GM10248 (cell line): ENCODE measurements around the gene OR6J1.
"Not testable (repeated sequence)": the region's sequence is repeated elsewhere in the genome, so short reads cannot be mapped to it uniquely, and the experiment has no call there.

Experiments
- CTCF ChIA-PET: fragments of 300-600 bp; sonication (Branson Sonifier 250); formaldehyde crosslinking; extraction: SDS; loops from one replicate; lab custom pipeline; 2021; ENCODE audit warnings: antibody characterized with exemption; lab: Yijun Ruan, JAX
- POLR2A ChIA-PET: fragments of 350-650 bp; sonication (Branson Sonifier 250); formaldehyde crosslinking; extraction: SDS; loops from one replicate; lab custom pipeline; 2020; ENCODE audit warnings: antibody characterized with exemption; lab: Yijun Ruan, JAX
- DNase-seq: peaks from one replicate; pipeline ENCODE4 v3.0.0; 2012; ENCODE audit errors: extremely low spot score
- CTCF ChIP-seq: IDR thresholded peaks from 2 replicates; pipeline ENCODE4 v1.5.1; 2012; ENCODE audit warnings: mild to moderate bottlenecking, low read depth; ENCODE audit errors: extremely low read depth, missing control alignments, control extremely low read depth

The OR6J1 gene

DNA sequence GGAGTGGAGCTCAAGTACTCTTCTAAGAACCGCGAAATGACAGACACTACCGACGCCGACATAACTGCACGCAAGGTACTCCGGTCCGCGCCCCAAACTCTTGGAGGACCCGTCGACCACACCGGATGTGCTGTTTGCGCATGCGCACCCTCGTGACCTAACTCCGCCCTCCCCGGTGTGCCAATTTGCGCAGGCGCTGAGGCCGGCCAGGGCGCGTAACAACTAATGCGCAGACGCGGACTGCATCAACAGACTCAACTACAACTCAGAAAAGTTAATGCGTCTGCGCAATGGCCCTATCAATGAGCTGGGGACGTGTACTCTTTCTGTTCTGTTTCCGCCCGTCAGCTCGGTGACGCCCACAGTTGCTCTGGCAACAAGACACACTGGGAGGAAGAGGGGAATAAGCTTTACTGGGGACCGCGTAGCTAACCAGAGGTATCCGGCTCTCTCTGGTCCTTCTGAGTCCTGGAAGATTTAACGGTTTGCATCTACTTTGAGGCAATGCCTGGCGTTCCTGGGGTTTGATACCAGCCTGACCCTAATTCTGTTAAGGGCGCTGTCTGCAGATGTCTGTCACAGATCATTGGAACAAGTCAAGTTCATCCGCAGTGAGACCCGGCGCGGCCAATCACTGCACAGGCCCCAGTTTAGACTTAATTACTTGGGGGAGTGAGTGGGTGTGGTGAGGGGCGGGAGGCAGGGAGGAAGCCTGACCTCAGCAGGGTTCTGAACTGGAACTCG, 54.9 kb downstream of the OR6J1 start, which contains the start of gene DAD1:
Gene DAD1, minus strand, starts transcription at position 129 of the 744 bp plus-strand sequence. Its CDS starts 67 bp downstream, at position 62.
- ChIA-PET CTCF (interaction anchor here (0.6 to 16.3 kb wide), 27 partner anchors 10 to 304 kb away, joined by 3 to 191 read pairs (median 4); partner anchors contain the start of genes ABHD4, OR6J1 and OXA1L), POLR2A (interaction anchor here (0.6 to 1.8 kb wide), 9 partner anchors 9 to 445 kb away, joined by 3 to 17 read pairs (median 3); partner anchors contain the start of gene ABHD4)
- DNase-seq, result peak; percentile 98
- TF ChIP-seq CTCF, result no peak

- DNase-seq, result no peak
- TF ChIP-seq CTCF, result no peak
- ChIA-PET POLR2A (interaction anchor here (0.6 to 1.8 kb wide), 8 partner anchors 10 to 446 kb away, joined by 3 to 17 read pairs (median 4); partner anchors contain the start of gene ABHD4), CTCF (interaction anchor here (0.8 to 16.3 kb wide), 20 partner anchors 11 to 284 kb away, joined by 3 to 191 read pairs (median 4); partner anchors contain the start of genes ABHD4, OR6J1 and OXA1L)
Observed at GRCh38 chr14:22588526-22589095, 55.5 kb downstream of the OR6J1 start.

DNA sequence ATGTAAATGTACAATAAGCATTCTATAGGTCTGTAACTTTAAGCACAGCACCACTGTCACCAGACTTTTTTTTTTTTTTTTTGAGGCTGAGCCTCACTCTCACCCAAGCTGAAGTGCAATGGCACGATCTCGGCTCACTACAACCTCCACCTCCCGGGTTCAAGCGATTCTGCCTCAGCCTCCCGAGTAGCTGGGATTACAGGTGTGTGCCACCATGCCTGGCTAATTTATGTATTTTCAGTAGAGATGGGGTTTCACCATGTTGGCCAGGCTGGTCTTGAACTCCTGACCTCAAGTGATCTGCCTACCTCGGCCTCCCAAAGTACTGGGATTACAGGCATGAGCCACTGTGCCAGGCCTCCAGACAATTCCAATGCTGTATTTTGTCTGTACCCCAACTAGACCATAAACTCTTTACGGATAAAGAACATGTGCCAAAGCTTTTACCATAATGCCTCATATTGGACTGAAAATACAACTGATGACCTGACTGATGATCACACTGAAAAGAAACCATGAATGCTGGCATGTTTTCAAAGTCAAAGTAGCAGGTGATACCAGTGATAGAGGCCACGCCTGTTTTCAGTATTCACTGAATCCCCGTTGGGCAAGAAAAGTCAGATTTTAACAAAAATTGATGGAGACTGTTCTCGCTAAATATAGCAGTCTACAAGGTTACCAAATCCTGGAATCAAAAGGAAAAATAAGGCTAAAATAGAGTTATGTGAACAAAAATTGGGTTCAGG, 56.3 kb downstream of the OR6J1 start:
- POLR2A ChIA-PET, DNase-seq: not testable (repeated sequence)
- CTCF ChIA-PET, result interaction anchor here (1.2 to 16.3 kb wide), 7 partner anchors 11 to 235 kb away, joined by 3 to 191 read pairs (median 7); partner anchors contain the start of gene ABHD4

- ChIA-PET CTCF (interaction anchor here (16.3 kb wide), 1 partner anchor 15 kb away, joined by 191 read pairs; no protein-coding TSS in a partner anchor), POLR2A (no interaction called here)
- no peak for TF ChIP-seq CTCF
- no peak for DNase-seq
Observed at GRCh38 chr14:22587247-22587646, 56.9 kb downstream of the OR6J1 start.

DNA sequence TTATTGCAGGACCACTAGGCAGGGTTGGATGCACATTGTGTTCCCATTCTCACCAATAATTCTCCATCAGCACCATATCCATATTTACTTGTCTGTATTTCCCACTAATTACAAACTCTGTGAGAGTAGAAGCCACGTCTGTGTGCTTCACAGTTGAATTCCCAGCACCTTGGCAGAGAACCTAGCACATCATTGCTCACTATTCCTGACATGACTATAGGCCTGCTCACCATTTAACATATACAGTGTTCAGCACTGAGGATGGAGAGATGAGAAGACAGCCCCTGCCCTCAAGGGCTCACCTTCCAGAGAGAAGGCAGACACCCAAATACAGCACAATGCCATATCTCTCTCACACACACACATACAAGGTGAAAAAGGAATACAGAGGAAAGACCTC, 60.2 kb downstream of the OR6J1 start:
- ChIA-PET POLR2A (no interaction called here), CTCF (interaction anchor here (1.0 to 16.3 kb wide), 5 partner anchors 10 to 270 kb away, joined by 4 to 191 read pairs (median 8); no protein-coding TSS in a partner anchor)
- TF ChIP-seq CTCF, result no peak
- no peak for DNase-seq
